Panc1 (cell line): ENCODE data around the gene CCNK.

ENCODE experiments used
- POLR2AphosphoS5 ChIP-seq: IDR thresholded peaks from 2 replicates; pipeline ENCODE4 v1.6.1; 2012; ENCODE audit warnings: mild to moderate bottlenecking, low read depth, low read length, moderate library complexity
- SIN3A ChIP-seq: IDR thresholded peaks from 2 replicates; pipeline ENCODE4 v1.6.1; 2012; ENCODE audit warnings: low read depth, mild to moderate bottlenecking, low read length, moderate library complexity, borderline replicate concordance; ENCODE audit not compliant: insufficient read depth
- TCF7L2 ChIP-seq: IDR thresholded peaks from 2 replicates; pipeline ENCODE4 v1.6.1; 2011; ENCODE audit warnings: mild to moderate bottlenecking, low read depth, low read length, inconsistent platforms
- TF ChIP-seq, protein P1 (sequence below), 2 experiments: IDR thresholded peaks; 2 replicates each; pipeline ENCODE4 v1.6.1; 2011 to 2012; ENCODE audit warnings: low read depth in 2 of 2, control low read depth in 1 of 2, low read length in 1 of 2, mild to moderate bottlenecking in 1 of 2, moderate library complexity in 1 of 2; ENCODE audit not compliant: insufficient read depth in 1 of 2
- TF ChIP-seq, protein P2 (sequence below): fragments of 450-650 bp; IDR thresholded peaks from 2 replicates; pipeline ENCODE4 v1.5.1; 2017; ENCODE audit warnings: mild to moderate bottlenecking

DNA sequence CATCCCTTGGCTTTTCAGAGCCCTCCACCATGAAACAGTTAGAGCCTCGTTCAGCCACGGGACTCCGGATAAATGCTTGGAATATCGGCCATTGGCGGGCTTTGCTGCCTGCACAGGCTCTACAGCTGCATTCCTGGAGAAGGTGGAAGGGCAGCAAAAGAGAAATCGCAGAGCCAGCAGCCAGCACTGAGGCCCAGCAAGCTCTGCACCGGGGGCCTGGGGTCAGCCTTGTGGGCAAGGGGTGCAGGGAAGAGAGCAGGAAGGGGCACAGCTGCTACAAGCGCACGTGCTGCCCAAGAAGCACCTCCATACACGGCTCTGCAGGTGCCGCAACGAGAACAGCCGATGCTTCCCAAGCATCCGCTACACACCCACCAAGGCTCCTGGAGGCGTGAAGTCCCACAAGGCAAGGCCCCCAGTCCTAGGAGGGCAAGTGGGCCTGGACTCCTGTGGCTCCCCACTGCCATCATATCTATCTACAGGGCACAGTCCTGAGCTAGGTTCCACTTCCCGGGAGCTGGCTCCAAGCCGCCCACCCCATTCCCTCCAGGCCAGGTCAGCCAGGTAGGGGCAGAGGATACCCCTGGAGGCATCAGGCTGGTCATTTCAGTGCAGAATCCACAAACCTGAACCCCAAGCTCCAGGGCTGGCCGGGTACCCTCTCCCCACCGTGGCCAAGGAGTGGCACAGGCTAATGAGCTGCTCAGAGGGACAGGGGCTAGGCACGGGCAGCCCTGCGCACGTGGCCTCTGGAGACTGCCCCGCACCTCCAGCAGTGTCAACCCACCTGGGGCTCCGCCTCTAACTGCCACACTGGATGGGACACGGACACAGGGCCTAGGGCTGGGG is 40.2 kb downstream of the CCNK start:
- no peak for TF ChIP-seq POLR2AphosphoS5
- TF ChIP-seq, protein P1, sequence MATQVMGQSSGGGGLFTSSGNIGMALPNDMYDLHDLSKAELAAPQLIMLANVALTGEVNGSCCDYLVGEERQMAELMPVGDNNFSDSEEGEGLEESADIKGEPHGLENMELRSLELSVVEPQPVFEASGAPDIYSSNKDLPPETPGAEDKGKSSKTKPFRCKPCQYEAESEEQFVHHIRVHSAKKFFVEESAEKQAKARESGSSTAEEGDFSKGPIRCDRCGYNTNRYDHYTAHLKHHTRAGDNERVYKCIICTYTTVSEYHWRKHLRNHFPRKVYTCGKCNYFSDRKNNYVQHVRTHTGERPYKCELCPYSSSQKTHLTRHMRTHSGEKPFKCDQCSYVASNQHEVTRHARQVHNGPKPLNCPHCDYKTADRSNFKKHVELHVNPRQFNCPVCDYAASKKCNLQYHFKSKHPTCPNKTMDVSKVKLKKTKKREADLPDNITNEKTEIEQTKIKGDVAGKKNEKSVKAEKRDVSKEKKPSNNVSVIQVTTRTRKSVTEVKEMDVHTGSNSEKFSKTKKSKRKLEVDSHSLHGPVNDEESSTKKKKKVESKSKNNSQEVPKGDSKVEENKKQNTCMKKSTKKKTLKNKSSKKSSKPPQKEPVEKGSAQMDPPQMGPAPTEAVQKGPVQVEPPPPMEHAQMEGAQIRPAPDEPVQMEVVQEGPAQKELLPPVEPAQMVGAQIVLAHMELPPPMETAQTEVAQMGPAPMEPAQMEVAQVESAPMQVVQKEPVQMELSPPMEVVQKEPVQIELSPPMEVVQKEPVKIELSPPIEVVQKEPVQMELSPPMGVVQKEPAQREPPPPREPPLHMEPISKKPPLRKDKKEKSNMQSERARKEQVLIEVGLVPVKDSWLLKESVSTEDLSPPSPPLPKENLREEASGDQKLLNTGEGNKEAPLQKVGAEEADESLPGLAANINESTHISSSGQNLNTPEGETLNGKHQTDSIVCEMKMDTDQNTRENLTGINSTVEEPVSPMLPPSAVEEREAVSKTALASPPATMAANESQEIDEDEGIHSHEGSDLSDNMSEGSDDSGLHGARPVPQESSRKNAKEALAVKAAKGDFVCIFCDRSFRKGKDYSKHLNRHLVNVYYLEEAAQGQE (IDR thresholded peaks at IDR 0.05; ENCODE audit: insufficient read depth in 1 of 2, low read depth in 2 of 2, low read length in 1 of 2) = no peak
- TF ChIP-seq, protein P2, sequence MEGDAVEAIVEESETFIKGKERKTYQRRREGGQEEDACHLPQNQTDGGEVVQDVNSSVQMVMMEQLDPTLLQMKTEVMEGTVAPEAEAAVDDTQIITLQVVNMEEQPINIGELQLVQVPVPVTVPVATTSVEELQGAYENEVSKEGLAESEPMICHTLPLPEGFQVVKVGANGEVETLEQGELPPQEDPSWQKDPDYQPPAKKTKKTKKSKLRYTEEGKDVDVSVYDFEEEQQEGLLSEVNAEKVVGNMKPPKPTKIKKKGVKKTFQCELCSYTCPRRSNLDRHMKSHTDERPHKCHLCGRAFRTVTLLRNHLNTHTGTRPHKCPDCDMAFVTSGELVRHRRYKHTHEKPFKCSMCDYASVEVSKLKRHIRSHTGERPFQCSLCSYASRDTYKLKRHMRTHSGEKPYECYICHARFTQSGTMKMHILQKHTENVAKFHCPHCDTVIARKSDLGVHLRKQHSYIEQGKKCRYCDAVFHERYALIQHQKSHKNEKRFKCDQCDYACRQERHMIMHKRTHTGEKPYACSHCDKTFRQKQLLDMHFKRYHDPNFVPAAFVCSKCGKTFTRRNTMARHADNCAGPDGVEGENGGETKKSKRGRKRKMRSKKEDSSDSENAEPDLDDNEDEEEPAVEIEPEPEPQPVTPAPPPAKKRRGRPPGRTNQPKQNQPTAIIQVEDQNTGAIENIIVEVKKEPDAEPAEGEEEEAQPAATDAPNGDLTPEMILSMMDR = no peak
- no peak for TF ChIP-seq TCF7L2
- TF ChIP-seq SIN3A = no peak
